Measurements from ENCODE around the gene LRRC3.

The LRRC3 gene

GRCh38 chr21:44441581-44442265, 13.6 kb upstream of the LRRC3 start:
- no peak overlapping the region for H3K4me3 ChIP-seq (ENCODE audit: low read depth, low read length)
- TF ChIP-seq, protein P1, sequence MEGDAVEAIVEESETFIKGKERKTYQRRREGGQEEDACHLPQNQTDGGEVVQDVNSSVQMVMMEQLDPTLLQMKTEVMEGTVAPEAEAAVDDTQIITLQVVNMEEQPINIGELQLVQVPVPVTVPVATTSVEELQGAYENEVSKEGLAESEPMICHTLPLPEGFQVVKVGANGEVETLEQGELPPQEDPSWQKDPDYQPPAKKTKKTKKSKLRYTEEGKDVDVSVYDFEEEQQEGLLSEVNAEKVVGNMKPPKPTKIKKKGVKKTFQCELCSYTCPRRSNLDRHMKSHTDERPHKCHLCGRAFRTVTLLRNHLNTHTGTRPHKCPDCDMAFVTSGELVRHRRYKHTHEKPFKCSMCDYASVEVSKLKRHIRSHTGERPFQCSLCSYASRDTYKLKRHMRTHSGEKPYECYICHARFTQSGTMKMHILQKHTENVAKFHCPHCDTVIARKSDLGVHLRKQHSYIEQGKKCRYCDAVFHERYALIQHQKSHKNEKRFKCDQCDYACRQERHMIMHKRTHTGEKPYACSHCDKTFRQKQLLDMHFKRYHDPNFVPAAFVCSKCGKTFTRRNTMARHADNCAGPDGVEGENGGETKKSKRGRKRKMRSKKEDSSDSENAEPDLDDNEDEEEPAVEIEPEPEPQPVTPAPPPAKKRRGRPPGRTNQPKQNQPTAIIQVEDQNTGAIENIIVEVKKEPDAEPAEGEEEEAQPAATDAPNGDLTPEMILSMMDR (IDR thresholded peaks at IDR 0.05; ENCODE audit: control insufficient read depth, extremely low read depth, insufficient read depth) = no peak
- DNase-seq (ENCODE audit: low read depth) = no peak

DNA sequence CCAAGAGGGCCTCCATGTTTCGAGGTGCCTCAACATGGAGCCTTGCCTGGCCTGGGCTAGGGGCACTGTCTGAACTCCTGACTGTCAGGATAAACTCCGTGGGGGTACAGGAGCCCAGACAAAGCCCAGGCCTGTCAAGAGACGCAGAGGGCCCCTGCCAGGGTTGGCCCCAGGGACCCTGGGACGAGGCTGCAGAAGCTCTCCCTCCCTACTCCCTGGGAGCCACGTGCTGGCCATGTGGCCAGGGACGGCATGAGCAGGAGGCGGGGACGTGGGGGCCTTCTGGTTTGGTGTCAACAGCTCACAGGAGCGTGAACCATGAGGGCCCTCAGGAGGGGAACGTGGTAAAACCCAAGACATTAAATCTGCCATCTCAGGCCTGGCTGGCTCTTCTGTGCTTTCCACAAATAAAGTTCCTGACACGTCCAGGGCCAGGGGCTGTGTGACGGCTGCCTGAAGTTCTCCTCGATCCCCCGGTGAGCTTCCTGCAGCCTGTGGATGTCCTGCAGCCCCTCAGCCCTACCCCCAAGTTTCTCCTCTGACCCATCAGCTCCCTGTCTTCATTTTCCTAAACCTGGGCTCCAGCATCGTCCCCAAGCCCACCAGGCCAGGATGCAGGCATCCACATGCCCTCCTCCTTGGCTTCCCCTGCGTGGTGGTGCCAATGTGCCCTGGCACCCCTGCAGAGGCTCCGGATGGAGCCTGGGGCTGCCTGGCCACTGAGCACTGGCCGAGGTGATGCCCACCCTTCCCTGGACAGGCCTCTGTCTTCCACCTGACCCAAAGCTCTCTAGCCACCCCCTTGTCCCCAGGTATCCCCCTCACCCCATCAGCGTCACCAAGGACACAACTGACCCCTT, 12.8 kb upstream of the LRRC3 start:
- no peak for DNase-seq (ENCODE audit: low read depth)
- H3K4me3 ChIP-seq (ENCODE audit: low read depth, low read length) = no peak overlapping the region
- TF ChIP-seq, protein P1 (IDR thresholded peaks at IDR 0.05; ENCODE audit: control insufficient read depth, extremely low read depth, insufficient read depth) = no peak

GRCh38 chr21:44443291-44443890, 11.9 kb upstream of the LRRC3 start:
- DNase-seq (ENCODE audit: low read depth) = no peak
- TF ChIP-seq, protein P1 (IDR thresholded peaks at IDR 0.05; ENCODE audit: control insufficient read depth, extremely low read depth, insufficient read depth) = no peak
- H3K4me3 ChIP-seq (ENCODE audit: low read depth, low read length) = no peak overlapping the region

DNA sequence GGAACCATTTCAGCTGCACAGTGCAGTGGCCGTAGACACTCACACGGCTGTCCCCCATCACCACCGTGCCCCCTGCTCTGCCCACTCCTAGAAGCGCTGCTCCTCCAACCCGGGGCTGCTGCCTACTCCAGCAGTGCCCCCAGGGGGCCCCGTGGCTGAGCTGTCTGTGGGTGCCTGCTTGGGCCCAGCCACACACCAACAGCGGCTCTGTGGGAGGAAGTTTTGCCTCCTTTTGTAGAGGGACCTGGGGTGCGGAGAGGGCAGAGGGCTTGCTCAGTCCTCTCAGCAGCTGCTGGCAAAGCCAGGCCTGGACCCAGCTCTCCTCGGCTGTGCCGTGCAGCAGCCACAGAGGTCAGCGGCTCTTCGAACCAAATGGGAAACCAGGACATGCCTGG, 11.4 kb upstream of the LRRC3 start:
- no peak overlapping the region for H3K4me3 ChIP-seq (ENCODE audit: low read depth, low read length)
- TF ChIP-seq, protein P1 (IDR thresholded peaks at IDR 0.05; ENCODE audit: control insufficient read depth, extremely low read depth, insufficient read depth) = no peak
- no peak for DNase-seq (ENCODE audit: low read depth)

GRCh38 chr21:44444286-44444931, 10.9 kb upstream of the LRRC3 start:
- no peak for DNase-seq (ENCODE audit: low read depth)
- no peak overlapping the region for H3K4me3 ChIP-seq (ENCODE audit: low read depth, low read length)
- TF ChIP-seq, protein P1 (IDR thresholded peaks at IDR 0.05; ENCODE audit: control insufficient read depth, extremely low read depth, insufficient read depth) = no peak

GRCh38 chr21:44445145-44445812, 10.0 kb upstream of the LRRC3 start:
- H3K4me3 ChIP-seq (ENCODE audit: low read depth, low read length) = no peak overlapping the region
- TF ChIP-seq, protein P1 (IDR thresholded peaks at IDR 0.05; ENCODE audit: control insufficient read depth, extremely low read depth, insufficient read depth) = no peak
- DNase-seq (ENCODE audit: low read depth) = no peak
